Erythroblast (primary cell): ENCODE data around the gene HAND1.

ENCODE experiments used
- GATA1 ChIP-seq: IDR thresholded peaks from 2 replicates; pipeline ENCODE4 v1.6.1; 2011; ENCODE audit warnings: low read depth, mild to moderate bottlenecking, control low read depth, low read length, moderate library complexity
- POLR2A ChIP-seq: IDR thresholded peaks from 2 replicates; pipeline ENCODE4 v1.6.1; 2011; ENCODE audit warnings: mild to moderate bottlenecking, low read length

- no peak for TF ChIP-seq POLR2A
- TF ChIP-seq GATA1: no peak
Observed at GRCh38 chr5:154486427-154486866, 8.4 kb upstream of the HAND1 start.
